ENCODE measurements around the gene COPS3. TPM values are rescaled to one million over a fixed set of nuclear protein-coding genes. Genes with fewer than 3 reads are reported as not detected.

COPS3 gene
- total and polyA plus RNA-seq, 9 of the 15 experiments (the other 6 are each of a cell fraction or from before 2014, with no cell fraction given): 92.4 to 295 (median 167) TPM

DNA sequence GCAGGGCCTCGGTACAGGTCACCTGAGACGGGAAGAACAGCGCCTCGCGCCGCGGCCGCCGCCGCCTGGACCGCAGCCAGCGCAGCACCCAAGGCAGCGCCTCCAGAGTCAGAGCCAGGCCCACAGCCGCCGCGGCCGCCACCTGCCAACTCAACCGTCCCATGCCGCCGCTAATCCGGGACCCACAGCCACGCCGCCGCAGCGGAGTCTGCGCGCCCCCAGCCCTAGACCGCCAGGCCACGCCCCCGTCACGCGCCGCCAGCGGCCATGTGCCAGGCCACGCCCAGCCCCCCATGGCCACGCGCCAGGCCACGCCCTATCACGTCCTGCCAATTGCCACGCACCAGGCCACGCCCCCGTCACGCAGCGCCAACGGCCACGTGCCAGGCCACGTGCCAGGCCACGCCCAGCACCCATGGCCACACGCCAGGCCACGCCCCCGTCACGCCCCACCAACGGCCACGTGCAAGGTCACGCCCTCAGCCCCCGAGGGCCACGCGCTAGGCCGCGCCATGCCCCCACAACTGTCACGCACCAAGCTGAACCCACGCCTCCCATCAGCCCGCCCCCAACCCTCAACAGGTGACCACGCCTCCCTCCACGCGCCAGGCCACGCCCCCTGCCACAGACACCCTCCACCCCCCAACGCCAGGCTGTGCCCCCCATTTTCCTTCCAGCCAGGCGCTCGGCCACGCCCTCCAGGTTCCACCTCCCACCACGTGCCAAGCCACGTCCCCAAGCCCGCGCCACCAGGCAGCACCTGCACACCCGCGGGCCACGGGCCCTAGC is 74.7 kb downstream of the COPS3 start, which contains the start of gene PLD6 (continued):
- TF ChIP-seq, protein P1, sequence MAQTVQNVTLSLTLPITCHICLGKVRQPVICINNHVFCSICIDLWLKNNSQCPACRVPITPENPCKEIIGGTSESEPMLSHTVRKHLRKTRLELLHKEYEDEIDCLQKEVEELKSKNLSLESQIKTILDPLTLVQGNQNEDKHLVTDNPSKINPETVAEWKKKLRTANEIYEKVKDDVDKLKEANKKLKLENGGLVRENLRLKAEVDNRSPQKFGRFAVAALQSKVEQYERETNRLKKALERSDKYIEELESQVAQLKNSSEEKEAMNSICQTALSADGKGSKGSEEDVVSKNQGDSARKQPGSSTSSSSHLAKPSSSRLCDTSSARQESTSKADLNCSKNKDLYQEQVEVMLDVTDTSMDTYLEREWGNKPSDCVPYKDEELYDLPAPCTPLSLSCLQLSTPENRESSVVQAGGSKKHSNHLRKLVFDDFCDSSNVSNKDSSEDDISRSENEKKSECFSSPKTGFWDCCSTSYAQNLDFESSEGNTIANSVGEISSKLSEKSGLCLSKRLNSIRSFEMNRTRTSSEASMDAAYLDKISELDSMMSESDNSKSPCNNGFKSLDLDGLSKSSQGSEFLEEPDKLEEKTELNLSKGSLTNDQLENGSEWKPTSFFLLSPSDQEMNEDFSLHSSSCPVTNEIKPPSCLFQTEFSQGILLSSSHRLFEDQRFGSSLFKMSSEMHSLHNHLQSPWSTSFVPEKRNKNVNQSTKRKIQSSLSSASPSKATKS (CRISPR knock-in tag; IDR thresholded peaks at IDR 0.05): no peak
- no peak for TF ChIP-seq HDAC6 (IDR thresholded peaks at IDR 0.05; ENCODE audit: low read depth, low read length)
- TF ChIP-seq, protein P2, sequence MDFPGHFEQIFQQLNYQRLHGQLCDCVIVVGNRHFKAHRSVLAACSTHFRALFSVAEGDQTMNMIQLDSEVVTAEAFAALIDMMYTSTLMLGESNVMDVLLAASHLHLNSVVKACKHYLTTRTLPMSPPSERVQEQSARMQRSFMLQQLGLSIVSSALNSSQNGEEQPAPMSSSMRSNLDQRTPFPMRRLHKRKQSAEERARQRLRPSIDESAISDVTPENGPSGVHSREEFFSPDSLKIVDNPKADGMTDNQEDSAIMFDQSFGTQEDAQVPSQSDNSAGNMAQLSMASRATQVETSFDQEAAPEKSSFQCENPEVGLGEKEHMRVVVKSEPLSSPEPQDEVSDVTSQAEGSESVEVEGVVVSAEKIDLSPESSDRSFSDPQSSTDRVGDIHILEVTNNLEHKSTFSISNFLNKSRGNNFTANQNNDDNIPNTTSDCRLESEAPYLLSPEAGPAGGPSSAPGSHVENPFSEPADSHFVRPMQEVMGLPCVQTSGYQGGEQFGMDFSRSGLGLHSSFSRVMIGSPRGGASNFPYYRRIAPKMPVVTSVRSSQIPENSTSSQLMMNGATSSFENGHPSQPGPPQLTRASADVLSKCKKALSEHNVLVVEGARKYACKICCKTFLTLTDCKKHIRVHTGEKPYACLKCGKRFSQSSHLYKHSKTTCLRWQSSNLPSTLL (IDR thresholded peaks at IDR 0.05): no peak
- TF ChIP-seq ZNF77 (CRISPR knock-in tag; IDR thresholded peaks at IDR 0.05): no peak
- TF ChIP-seq, protein P3, sequence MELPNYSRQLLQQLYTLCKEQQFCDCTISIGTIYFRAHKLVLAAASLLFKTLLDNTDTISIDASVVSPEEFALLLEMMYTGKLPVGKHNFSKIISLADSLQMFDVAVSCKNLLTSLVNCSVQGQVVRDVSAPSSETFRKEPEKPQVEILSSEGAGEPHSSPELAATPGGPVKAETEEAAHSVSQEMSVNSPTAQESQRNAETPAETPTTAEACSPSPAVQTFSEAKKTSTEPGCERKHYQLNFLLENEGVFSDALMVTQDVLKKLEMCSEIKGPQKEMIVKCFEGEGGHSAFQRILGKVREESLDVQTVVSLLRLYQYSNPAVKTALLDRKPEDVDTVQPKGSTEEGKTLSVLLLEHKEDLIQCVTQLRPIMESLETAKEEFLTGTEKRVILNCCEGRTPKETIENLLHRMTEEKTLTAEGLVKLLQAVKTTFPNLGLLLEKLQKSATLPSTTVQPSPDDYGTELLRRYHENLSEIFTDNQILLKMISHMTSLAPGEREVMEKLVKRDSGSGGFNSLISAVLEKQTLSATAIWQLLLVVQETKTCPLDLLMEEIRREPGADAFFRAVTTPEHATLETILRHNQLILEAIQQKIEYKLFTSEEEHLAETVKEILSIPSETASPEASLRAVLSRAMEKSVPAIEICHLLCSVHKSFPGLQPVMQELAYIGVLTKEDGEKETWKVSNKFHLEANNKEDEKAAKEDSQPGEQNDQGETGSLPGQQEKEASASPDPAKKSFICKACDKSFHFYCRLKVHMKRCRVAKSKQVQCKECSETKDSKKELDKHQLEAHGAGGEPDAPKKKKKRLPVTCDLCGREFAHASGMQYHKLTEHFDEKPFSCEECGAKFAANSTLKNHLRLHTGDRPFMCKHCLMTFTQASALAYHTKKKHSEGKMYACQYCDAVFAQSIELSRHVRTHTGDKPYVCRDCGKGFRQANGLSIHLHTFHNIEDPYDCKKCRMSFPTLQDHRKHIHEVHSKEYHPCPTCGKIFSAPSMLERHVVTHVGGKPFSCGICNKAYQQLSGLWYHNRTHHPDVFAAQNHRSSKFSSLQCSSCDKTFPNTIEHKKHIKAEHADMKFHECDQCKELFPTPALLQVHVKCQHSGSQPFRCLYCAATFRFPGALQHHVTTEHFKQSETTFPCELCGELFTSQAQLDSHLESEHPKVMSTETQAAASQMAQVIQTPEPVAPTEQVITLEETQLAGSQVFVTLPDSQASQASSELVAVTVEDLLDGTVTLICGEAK (IDR thresholded peaks at IDR 0.05): no peak
- TF ChIP-seq, protein P3 (CRISPR knock-in tag; IDR thresholded peaks at IDR 0.05): peak; percentile 67
- no peak for TF ChIP-seq DNMT1 (IDR thresholded peaks at IDR 0.05)
- TF ChIP-seq, protein P4, sequence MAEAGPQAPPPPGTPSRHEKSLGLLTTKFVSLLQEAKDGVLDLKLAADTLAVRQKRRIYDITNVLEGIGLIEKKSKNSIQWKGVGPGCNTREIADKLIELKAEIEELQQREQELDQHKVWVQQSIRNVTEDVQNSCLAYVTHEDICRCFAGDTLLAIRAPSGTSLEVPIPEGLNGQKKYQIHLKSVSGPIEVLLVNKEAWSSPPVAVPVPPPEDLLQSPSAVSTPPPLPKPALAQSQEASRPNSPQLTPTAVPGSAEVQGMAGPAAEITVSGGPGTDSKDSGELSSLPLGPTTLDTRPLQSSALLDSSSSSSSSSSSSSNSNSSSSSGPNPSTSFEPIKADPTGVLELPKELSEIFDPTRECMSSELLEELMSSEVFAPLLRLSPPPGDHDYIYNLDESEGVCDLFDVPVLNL (CRISPR knock-in tag; IDR thresholded peaks at IDR 0.05; ENCODE audit: low read depth): 0 out of 2 replicates have a peak, but pooled peaks have one; percentile 82
- no peak for TF ChIP-seq BCOR (IDR thresholded peaks at IDR 0.05)
- TF ChIP-seq ZNF79 (CRISPR knock-in tag; IDR thresholded peaks at IDR 0.05; ENCODE audit: low read depth): no peak
- TF ChIP-seq, protein P5, sequence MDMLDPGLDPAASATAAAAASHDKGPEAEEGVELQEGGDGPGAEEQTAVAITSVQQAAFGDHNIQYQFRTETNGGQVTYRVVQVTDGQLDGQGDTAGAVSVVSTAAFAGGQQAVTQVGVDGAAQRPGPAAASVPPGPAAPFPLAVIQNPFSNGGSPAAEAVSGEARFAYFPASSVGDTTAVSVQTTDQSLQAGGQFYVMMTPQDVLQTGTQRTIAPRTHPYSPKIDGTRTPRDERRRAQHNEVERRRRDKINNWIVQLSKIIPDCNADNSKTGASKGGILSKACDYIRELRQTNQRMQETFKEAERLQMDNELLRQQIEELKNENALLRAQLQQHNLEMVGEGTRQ (CRISPR knock-in tag; IDR thresholded peaks at IDR 0.05): peak; percentile 86
- TF ChIP-seq ZNF140 (CRISPR knock-in tag; IDR thresholded peaks at IDR 0.05): no peak

Measured in K562 (cell line).